GM19023 (cell line): ENCODE data around the gene PIAS4.

Source experiments
- ATAC-seq: cut with Tn5 transposase; IDR thresholded peaks from one replicate; pipeline ENCODE4 v1.9.1; 2021; ENCODE audit warnings: mild to moderate bottlenecking, moderate library complexity; ENCODE audit not compliant: unreplicated experiment

The PIAS4 gene

DNA sequence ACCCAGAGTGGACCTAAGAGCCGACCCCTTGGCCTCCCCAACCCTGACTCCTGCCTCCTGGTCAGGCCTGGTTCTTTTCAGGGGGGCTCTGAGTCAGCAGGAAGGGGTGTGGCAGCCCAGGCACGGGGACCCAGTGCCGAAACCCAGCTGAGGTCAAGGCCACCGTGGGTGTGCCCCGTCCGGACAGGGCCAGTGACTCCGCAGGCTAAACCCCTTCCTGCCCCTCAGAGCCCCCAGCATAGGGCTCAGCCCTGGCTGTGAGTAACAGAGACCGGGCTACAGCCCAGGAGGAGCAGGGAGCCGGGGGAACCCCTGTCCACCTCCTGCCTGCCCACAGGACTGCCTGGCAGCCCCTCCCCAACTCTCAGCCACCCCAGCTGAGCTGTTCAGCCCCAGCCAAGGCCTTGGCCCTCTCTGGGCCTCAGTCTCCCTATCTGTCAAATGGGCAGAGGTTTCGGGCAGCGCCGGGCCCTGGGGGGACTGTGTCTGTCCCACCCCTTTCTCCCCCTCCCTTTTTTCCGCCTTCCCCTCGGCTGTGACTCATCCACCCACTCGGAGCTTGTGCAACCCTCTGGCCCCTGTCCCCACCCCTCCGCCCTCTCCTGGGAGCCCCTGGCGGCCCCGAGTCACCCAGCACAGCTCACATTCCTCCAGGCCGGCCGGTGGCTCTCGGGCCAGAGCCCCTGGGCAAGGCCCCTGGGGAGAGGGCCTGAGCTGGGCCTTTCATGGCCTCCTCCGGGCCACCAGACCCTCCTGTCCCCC lies 50.6 kb downstream of the PIAS4 start:
- ATAC-seq: no peak

DNA sequence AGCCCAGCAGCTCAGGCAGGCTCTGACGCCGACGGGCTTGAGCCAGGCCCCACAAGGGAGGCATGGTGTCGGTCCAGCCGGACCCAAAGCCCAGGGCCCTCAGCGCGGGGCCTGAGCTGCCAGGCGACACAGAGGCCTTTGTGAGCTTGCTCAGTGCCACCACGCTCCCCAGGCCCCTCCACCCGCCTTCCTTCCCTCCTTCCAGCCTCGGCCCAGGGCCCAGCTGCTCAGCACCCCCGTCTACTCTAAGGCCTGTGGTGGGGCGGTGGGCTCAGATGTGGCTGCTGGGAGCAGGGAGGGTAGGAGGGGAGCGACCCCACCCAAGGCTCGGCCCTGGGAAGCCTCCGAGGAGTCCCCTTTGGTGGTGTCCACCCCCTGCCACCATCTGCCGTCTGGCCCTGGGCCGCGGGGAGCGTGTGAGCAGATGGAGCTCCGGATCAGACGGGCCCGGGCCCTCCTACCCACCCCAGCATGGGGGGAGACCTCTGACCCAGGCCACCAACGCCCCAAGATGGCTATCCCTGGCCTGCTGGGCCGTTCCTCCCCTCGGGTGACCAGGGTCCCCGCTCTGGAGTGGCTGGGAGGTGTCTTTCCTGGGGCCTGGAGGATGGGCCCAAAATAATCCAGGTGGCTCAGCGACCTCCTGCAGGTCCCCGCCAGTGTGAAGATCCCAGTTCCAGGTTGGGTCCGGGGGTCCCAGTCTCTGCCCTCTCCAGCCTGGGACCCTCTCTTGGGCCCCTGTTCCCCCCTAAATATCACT lies 51.3 kb downstream of the PIAS4 start:
- ATAC-seq: no peak

DNA sequence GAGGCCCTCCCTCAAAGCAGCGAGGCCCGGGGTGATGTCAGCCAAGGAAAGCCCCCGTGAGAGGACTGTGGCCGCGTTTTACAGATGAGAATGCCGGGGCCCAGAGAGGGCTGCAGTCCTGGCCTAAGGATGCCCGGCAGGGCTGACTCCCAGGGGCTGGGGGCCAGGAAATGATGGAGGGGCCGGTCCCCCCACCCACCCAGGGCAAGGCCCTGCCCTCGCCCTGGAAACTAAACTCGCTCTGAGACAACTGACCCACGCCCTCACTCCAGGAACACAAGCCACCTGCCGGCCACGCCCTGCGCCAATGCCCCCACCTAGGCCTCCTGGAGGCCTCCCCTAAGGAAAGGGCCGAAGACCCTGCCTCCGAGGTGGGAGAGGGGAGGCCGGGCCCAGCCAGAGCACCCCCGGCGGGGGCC lies 51.9 kb downstream of the PIAS4 start:
- ATAC-seq: no peak

DNA sequence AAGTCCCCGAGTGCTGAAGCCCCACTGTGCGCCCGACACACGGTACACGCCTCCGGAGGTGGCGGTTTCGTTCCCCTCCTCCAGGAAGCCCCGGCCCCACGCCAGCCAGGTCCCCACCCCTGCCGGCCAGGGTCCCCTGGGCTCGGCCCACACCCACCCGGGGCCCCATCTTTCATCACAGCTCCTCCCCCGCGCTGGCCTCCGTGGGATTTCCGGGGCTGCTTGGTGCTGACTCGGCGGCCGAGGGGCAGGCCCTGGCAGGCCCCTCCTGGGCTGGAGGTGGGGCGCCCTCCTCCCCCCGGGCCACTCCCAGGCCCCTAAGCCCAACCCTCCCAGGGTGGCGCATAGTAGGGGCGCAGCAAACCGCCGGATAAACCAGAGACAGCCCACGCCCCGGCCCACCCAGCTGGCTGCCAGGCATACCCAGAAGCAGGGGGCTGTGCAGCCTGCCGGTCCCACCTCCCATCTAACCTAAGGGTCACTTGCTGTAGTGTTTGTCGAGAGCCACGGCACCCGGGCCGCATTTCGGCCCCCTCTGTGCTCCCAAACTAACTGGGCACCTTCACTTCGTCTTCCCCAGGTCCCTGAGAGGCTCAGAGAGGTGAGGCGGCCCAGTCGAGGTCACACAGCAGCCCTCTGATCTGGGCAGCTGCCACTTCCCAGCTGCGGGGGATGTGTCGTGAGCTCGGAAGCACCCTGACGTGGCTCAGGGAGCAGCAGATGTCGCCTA lies 52.5 kb downstream of the PIAS4 start:
- ATAC-seq: no peak

DNA sequence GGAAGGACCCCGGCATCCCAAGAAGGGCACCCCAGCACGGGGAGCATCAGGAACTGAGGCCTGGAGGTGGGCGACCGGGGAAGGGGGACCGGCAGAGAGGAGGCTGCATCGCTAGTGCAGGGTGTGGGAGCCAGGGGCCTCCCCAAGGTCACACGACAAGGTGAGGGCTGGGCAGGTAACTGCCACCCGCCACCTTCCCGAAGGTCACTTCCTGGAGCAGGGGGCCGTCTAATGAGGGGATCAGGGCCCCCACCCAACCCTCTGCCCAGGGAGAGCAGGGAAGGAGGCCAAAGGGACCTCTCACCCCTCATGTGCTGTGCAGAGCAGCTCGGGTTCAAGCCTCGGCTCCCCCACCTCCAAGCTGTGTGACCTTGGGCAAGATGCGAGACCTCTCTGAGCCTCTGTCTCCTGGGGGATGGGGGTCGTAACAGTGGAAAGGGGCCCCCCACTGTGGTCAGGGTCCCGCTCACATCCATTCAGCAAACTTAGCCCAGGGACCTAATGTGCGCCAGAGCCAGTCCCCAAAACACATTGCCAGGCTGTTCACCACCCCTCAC lies 53.2 kb downstream of the PIAS4 start:
- no peak for ATAC-seq

DNA sequence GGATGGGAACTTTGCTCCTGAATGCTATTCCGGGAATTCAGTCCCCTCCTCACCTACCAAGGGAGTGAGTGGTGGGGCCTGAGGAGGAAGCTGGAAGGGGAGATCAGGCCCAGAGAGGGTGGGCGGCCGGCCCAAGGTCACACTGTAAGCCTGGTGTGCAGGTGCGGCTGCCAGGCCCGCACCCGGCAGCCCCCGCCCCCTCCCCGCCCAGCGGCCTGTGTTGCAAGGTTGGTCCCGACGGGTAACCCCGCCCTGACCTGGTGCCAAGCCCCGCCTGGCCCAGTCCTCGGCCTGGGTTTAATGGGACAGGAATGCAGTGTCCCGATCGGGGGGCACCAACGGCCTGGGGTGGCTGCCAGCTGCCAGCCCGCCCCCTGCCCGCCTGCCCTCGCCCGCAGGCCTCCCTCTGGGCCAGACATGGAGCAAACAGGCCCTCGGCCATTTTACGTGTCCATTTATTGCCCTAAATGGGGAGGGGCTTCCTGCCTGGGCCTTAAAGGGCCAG lies 53.7 kb downstream of the PIAS4 start:
- no peak for ATAC-seq

DNA sequence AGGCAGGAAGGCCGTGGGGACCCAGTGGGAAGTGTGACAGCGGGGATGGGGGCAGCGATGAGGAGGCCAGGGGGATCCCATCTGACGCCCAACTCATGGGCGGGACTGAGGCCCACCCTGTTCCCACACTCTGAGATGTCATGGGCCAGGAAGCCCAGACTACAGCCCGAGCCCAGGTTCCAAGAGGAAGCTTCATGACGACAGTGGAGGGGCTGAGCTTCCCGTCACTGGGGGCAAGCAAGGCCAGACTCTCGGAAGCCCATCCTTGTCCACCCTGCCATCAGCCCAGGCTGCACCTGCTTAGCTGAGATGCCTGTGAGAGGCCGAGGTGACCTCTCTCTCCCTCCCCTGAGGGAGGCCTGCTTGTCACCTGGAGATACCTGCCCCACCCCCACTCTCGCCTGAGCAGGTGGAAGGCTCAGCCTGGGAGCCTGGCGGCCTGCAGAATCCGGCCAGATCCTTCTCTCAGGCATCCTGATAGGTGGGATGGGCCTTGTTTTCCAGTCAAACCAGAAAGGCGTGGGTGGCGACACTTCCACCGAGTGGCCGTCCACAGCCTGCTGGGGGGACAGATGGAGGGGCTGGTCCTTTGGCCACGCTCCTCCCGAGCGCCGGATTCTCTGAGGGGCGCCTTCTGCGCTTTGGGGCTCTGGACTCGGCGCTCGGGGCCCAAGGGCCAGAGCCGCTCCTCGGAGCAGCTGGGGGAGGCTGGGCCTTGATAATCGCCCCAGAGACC lies 54.3 kb downstream of the PIAS4 start:
- no peak for ATAC-seq

DNA sequence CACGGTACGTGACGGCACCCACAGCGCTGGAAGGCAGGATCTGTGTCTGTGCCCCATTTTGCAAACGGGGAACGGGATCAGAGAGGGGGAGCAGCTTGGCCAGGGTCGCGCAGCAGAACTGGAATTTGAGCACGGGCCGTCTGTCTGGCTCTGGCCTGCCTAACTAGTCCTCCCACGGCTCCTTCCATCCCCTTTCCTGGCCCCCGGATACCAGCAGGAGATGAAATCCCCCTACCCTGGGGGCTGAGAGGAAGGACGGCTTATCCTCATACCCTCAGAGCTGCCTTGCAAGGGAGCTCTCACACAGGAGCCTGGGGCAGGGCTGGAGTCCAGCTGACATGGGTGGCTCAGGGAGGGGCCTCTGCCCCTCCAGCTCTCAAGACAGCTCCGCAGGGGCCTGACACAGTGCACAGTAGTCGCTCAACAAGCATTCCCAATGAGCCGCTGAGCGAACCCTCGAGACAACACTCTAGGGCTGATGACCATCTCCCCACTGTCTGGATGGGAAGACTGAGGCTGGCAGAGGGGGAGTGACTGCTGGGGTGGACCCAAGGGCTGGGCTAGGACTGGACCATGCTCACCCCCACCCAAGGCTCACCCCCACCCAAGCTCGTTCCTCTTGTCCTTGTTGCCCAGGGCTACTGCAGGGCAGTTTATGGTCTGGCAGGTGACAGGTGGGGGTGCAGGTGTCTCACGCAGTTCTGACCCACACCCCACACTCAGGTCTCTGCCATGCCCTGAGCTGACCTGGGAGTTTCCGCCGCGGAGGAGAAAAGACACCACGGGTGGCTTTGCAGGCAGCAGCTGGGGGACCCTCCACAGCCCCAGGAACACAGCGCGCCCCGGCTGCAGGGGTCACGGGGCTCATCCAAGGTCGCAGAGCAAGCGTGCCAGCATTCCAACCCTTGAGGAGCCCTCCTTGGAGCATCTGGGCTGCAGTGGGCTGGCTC lies 55.2 kb downstream of the PIAS4 start:
- ATAC-seq: no peak

DNA sequence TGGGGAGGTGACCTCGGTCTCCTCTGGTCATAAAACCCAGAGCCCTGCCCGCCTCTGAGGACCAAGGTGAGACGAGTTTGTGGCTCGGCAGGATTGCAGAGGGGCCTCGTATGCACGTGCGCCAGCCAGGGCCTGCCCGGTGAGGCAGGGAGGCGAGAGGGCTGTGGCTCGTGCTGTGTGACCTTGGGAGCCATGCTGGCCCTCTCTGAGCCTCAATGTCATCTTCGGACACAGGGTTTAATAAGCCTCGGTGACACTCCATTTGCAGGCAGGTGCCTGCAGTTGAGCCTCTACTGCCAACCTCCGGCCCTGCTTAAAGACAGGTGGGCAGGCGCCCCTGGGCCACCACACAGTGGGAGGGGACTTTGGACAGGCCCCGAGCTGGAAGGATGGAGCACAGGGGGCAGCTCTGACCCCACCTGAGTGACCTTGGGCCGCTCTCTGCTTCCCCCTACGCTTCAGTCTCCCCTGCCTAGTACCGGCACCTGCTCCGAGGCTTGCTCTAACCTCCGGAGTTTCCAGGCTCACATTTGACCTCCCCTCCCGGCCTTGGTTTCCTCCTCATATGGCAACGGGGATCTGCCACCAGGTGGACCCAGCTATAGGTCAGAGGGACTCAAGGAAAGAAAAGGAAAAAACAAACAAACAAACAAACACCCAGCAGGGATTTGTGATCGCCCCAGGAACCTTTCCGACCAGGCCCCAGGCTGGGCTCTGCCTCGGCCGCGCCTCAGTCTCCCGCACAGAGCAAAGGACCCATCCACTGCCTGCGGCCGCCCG lies 56.0 kb downstream of the PIAS4 start:
- ATAC-seq: no peak

DNA sequence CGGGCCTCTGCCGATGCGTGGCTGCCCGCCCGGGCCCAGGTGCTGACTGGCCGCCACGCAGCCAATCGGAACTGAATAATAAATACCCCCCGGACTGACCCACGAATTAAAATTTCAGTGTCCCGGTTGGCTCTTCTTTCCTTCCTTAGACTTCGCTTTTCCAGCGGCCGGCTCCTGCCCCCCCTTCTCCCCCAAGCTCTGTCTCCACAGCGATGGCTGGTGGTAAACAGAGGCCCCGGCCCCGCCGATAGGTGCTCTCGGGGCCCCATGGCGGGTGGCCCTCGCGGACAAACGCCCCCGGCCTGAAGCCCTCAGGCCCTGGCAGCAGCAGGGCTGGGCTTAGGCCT lies 56.6 kb downstream of the PIAS4 start:
- no peak for ATAC-seq

DNA sequence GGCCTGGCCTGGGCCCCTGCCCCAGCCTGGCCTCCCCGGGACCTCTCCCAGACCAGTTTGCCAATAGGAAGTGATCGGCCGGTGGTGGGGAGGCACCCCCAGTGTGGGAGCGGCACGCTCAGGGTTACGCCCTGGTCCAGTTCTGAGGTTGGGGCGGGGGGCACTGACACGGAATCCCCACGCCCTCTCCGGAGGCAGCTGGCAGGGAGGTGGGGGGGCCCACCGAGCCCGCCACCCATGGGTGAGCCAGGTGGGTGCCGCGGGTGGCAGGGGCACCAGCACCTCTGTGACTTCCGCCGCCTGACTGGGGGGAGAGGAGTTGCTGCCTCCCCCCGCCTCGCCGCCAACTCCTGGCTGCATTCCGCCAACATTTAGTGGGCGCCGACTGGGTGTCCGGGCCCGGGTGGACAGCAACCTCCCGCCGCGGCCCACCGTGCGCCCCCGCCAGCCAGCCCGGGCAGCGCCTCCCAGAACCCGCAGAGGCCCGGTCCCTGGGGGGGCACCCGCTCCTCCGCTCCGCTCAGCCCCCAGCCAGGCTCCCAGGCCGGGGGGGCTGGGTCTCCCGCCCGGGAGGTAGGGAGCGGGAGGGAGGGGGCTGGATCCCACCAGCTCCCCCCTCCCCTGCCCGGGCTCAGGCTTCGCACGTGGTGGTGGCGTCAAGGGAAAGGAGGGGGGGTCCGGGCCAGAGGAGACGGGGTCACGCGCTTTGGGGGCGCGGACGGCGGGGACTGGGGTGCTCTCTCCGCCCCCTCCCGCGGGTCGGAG lies 57.1 kb downstream of the PIAS4 start:
- ATAC-seq: peak; percentile 2

DNA sequence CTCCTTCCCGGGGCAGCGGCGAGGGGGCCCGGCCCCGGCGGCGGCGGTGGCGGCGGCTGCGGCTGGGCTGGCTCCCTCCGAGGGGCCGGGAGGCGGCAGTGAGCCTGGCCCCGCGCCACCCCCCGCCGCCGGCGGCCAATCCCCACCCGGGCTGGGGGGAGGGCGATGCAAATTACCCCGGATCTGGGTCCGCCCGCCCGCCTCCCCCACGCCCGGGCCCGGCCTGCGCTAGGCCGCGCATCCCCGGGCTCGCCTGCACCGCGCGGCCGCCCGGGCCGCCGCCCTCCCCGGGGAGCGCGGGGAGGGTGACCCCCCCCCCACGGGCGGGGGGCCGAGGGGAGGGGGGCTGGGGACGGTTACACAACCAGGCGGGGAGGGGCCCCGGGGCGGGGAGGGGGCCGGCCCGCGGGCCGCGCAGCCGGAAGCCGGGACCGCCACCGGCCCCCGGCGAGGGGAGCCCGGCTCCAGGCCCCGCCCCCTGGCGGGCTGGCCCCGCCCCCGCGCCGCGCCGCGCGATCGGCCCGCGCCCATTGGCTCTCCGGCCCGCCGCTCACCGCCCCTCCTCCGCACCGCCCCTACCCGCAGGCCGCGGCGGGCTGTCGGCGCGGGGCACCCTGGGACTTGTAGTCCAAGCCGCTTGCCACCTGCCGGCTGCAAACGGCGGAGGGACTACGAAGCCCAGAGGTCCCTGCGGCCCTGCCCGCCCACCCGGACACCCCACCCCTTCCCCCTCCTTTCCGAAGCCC lies 58.1 kb downstream of the PIAS4 start:
- ATAC-seq: peak; percentile 67

DNA sequence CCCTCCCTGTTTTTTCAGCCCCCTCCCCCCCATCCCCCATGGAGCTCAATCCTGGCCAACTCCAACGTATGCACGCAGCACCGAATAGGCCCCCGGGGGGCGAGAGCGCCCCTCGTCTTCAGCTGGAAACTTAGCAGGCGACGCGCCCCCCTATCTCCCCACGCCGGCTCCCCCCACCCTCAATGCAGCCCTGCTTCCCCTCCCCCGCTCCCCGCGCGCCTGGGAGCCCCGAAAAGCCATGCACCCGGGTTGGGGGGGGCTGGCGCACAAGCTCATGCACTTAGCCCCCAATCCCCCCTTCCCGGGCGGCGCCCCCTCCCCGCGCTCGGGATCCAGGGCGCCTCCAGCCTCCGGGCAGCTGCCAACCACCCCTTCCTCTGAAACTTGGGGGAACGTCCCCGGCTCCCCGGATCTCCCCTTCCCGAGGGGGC lies 58.7 kb downstream of the PIAS4 start:
- ATAC-seq: no peak

DNA sequence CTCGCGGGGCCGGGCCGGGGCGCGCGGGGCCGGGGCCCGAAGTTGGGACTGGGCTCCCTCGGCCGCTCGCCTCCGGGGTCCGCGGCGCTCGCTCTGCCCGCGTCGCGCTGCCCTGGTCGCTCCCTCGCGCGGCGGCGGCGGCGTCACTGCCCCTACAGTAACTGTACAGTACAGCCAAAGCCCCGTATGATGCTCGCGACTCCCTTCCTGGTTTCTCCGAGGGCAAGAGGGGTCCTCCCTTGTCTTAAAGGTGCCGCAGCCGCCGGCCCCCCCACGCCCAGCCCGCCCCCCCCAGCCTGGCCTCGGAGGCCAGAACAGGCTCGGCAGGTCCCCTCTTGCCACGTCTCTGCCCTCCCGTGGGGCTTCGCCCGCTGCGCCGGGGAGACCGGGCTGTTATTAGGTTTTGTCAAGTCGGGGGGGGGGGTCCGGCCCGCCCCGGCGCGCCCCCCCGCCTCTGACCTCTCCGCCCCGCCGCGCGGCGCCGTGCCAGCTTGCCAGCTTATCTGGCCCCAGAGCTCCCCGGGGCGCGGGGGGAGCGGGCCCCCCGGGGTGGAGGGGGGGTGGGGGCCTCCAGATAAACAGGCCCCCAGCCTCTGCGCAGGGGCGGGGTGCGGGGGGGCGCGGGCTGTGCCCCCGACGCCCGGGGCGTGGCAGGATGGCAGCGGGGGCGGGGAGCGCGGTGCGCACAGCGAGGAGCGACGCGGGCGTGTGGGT lies 59.3 kb downstream of the PIAS4 start, which contains the start of gene ZBTB7A:
Gene ZBTB7A (minus strand): TSS at position 218 of the 714 bp plus-strand sequence. CDS start 11,667 bp downstream, outside the sequence.
- ATAC-seq: no peak

DNA sequence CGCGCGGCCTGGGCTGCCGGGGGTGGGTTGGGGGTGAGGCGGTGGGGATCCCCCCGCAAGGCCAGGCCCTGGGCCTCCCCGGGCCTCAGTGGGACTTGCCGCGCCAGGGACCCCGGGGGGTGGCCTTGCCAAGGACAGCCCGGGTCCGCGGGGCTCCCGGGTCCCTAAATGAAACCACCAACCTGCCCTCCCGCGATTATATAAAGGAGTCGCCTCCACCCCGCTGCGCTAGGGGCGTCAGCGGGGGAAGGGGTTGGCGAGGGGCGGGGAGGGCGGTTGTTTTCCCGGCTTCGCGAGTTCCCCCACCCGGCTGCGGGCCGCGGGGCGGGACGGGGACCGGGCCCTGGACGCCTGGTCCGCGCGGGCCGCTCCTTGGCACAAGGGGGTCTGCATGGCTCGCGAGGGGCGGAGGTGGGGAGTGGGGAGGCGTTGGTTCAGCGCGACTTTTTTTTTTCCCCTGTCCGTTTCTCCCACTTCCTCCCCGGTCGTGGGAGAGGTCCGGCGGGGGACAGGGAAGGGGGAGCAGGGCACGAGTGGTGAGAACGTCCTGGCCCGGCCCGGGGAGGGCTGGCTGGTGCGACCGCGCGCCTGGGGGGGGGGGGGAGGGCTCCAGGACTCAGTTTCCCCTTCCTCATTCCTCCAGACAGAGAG lies 60.0 kb downstream of the PIAS4 start:
- ATAC-seq: no peak
